ENCODE measurements around the gene PIAS4.
"Not testable (repeated sequence)": the region's sequence is repeated elsewhere in the genome, so short reads cannot be mapped to it uniquely, and the experiment has no call there.

The PIAS4 gene

DNA sequence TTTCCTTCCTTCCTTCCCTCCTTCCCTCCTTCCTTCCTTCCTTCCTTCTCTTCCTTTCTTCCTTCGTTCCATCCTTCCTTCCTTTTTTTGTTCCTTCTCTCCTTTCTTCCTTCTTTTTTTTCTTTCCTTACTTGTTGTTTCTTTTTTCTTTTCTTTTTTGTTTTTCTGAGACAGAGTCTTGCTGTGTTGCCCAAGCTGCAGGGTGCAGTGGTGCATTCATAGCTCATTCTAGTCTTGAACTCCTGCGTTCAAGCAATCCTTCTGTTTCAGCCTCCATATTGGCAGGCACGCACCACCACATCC lies 16.8 kb upstream of the PIAS4 start:
- H3K36me3 ChIP-seq (ENCODE audit: low read length) = no peaks in the 10 kb centered on the region
- H4K20me1 ChIP-seq (ENCODE audit: low read depth, low read length) = no peaks in the 10 kb centered on the region
- TF ChIP-seq EZH2phosphoT487 (conservative IDR thresholded peaks at IDR 0.05; ENCODE audit: low read length) (no peak), CTCF (IDR thresholded peaks at IDR 0.05; ENCODE audit: insufficient read depth, low read length, poor library complexity, severe bottlenecking) (no peak)

DNA sequence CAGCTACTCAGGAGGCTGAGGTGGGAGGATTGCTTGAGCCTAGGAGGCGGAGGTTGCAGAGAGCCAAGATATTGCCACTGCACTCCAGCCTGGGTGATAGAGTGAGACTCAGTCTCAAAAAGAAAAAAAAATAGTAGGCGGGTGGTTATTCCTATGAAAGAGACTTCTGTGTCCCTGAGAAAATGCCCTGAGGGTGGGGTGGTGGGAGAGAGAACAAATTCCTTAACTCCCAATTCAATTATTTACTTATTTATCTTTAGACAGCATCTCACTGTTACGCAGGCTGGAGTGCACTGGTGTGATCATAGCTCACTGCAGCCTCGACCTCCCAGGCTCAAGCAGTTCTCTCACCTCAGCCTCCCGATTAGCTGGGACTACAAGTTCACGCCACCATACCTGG lies 11.9 kb upstream of the PIAS4 start:
- TF ChIP-seq EZH2phosphoT487 (conservative IDR thresholded peaks at IDR 0.05; ENCODE audit: low read length) (no peak), CTCF (IDR thresholded peaks at IDR 0.05; ENCODE audit: insufficient read depth, low read length, poor library complexity, severe bottlenecking) (no peak)
- no peak overlapping the region for H3K4me2 ChIP-seq (ENCODE audit: low read depth, low read length, poor library complexity, severe bottlenecking)
- H2AFZ ChIP-seq (ENCODE audit: low read depth, low read length, severe bottlenecking) = no peak overlapping the region
- no peak overlapping the region for H3K9ac ChIP-seq (ENCODE audit: low read length)
- no peaks in the 10 kb centered on the region for H3K79me2 ChIP-seq (ENCODE audit: insufficient read depth, low read length)
- H3K9me3 ChIP-seq (ENCODE audit: insufficient read depth, low read length) = no peaks in the 10 kb centered on the region
- H3F3A ChIP-seq (ENCODE audit: insufficient read depth) = no peaks in the 10 kb centered on the region; the same call in 1 of the 2 replicates
- H3K36me3 ChIP-seq (ENCODE audit: low read length) = no peaks in the 10 kb centered on the region
- H3K27me3 ChIP-seq (ENCODE audit: low read length) = no peaks in the 10 kb centered on the region
- H3K4me3 ChIP-seq (ENCODE audit: insufficient read depth, low read length, poor library complexity, severe bottlenecking) = no peak overlapping the region
- H3K9me2 ChIP-seq (replicated peaks; ENCODE audit: insufficient read depth, low read length) = no peaks in the 10 kb centered on the region
- no peaks in the 10 kb centered on the region for H4K20me1 ChIP-seq (ENCODE audit: low read depth, low read length)
- H3K27ac ChIP-seq (ENCODE audit: low read depth, low read length) = no peak overlapping the region

More for the DNA sequence above, 16.8 kb upstream of the PIAS4 start:
- H3K4me3 ChIP-seq (ENCODE audit: insufficient read depth, low read length, poor library complexity, severe bottlenecking) = no peak overlapping the region
- peak overlapping the region; percentile 50 for H3K4me2 ChIP-seq (ENCODE audit: low read depth, low read length, poor library complexity, severe bottlenecking)
- no peak overlapping the region for H3K9ac ChIP-seq (ENCODE audit: low read length)
- no peaks in the 10 kb centered on the region for H3K27me3 ChIP-seq (ENCODE audit: low read length)
- no peaks in the 10 kb centered on the region for H3K79me2 ChIP-seq (ENCODE audit: insufficient read depth, low read length)
- no peaks in the 10 kb centered on the region for H3K9me2 ChIP-seq (replicated peaks; ENCODE audit: insufficient read depth, low read length)
- H2AFZ ChIP-seq (ENCODE audit: low read depth, low read length, severe bottlenecking) = peak overlapping the region; percentile 63
- H3F3A ChIP-seq (ENCODE audit: insufficient read depth) = peaks cover 33% of the 10 kb centered on the region
- no peak overlapping the region for H3K27ac ChIP-seq (ENCODE audit: low read depth, low read length)
- no peaks in the 10 kb centered on the region for H3K9me3 ChIP-seq (ENCODE audit: insufficient read depth, low read length)

DNA sequence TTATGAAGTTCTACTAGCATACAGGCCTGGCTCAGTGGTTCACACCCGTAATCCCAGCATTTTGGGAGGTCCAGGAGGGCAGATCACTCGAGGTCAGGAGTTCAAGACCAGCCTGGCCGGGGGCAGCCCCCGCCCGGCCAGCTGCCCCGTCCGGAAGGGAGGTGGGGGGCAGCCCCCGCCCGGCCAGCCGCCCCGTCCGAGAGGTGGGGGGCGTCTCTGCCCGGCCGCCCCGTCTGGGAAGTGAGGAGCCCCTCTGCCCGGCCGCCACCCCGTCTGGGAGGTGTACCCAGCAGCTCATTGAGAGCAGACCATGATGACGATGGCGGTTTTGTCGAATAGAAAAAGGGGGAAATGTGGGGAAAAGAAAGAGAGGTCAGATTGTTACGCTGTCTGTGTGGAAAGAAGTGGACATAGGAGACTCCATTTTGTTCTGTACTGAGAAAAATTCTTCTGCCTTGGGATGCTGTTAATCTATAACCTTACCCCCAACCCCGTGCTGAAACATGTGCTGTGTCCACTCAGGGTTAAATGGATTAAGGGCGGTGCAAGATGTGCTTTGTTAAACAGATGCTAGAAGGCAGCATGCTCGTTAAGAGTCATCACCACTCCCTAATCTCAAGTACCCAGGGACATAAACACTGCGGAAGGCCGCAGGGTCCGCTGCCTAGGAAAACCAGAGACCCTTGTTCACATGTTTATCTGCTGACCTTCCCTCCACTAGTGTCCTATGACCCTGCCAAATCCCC lies 8.7 kb upstream of the PIAS4 start:
- not testable (repeated sequence) for H2AFZ ChIP-seq (ENCODE audit: low read depth, low read length, severe bottlenecking); H3K9me3 ChIP-seq (ENCODE audit: insufficient read depth, low read length); H3K4me3 ChIP-seq (ENCODE audit: insufficient read depth, low read length, poor library complexity, severe bottlenecking); H3K4me2 ChIP-seq (ENCODE audit: low read depth, low read length, poor library complexity, severe bottlenecking); H3K36me3 ChIP-seq (ENCODE audit: low read length); H3F3A ChIP-seq (ENCODE audit: insufficient read depth); H3K9me2 ChIP-seq (replicated peaks; ENCODE audit: insufficient read depth, low read length); H4K20me1 ChIP-seq (ENCODE audit: low read depth, low read length); H3K27me3 ChIP-seq (ENCODE audit: low read length); H3K9ac ChIP-seq (ENCODE audit: low read length); H3K27ac ChIP-seq (ENCODE audit: low read depth, low read length); H3K79me2 ChIP-seq (ENCODE audit: insufficient read depth, low read length)

- not testable (repeated sequence) for H3K4me2 ChIP-seq (ENCODE audit: low read depth, low read length, poor library complexity, severe bottlenecking); H3K27me3 ChIP-seq (ENCODE audit: low read length); H3F3A ChIP-seq (ENCODE audit: insufficient read depth)
These were observed 6.7 kb upstream of the PIAS4 start for GRCh38 chr19:4000798-4001197.

GRCh38 chr19:4005436-4005835 lies 2.1 kb upstream of the PIAS4 start:
- not testable (repeated sequence) for H3K36me3 ChIP-seq (ENCODE audit: low read length); H2AFZ ChIP-seq (ENCODE audit: low read depth, low read length, severe bottlenecking); H4K20me1 ChIP-seq (ENCODE audit: low read depth, low read length); H3K27ac ChIP-seq (ENCODE audit: low read depth, low read length); H3K9me3 ChIP-seq (ENCODE audit: insufficient read depth, low read length); H3K4me2 ChIP-seq (ENCODE audit: low read depth, low read length, poor library complexity, severe bottlenecking); H3K9me2 ChIP-seq (replicated peaks; ENCODE audit: insufficient read depth, low read length); H3K9ac ChIP-seq (ENCODE audit: low read length); H3F3A ChIP-seq (ENCODE audit: insufficient read depth); H3K4me3 ChIP-seq (ENCODE audit: insufficient read depth, low read length, poor library complexity, severe bottlenecking); H3K27me3 ChIP-seq (ENCODE audit: low read length)
- H3K79me2 ChIP-seq (ENCODE audit: insufficient read depth, low read length) = peaks cover 31% of the 10 kb centered on the region

More at GRCh38 chr19:4000798-4001197, 6.7 kb upstream of the PIAS4 start:
- not testable (repeated sequence) for H3K4me3 ChIP-seq (ENCODE audit: insufficient read depth, low read length, poor library complexity, severe bottlenecking); H3K9me2 ChIP-seq (replicated peaks; ENCODE audit: insufficient read depth, low read length); H3K79me2 ChIP-seq (ENCODE audit: insufficient read depth, low read length); H2AFZ ChIP-seq (ENCODE audit: low read depth, low read length, severe bottlenecking); H3K9ac ChIP-seq (ENCODE audit: low read length); H4K20me1 ChIP-seq (ENCODE audit: low read depth, low read length); H3K9me3 ChIP-seq (ENCODE audit: insufficient read depth, low read length); H3K27ac ChIP-seq (ENCODE audit: low read depth, low read length); H3K36me3 ChIP-seq (ENCODE audit: low read length)

All from SU-DHL-6 (cell line).